ENCODE data around the gene USP31.
A peak's percentile ranks its signal among the peaks of the same experiment; 100 is the strongest.

The USP31 gene, protein sequence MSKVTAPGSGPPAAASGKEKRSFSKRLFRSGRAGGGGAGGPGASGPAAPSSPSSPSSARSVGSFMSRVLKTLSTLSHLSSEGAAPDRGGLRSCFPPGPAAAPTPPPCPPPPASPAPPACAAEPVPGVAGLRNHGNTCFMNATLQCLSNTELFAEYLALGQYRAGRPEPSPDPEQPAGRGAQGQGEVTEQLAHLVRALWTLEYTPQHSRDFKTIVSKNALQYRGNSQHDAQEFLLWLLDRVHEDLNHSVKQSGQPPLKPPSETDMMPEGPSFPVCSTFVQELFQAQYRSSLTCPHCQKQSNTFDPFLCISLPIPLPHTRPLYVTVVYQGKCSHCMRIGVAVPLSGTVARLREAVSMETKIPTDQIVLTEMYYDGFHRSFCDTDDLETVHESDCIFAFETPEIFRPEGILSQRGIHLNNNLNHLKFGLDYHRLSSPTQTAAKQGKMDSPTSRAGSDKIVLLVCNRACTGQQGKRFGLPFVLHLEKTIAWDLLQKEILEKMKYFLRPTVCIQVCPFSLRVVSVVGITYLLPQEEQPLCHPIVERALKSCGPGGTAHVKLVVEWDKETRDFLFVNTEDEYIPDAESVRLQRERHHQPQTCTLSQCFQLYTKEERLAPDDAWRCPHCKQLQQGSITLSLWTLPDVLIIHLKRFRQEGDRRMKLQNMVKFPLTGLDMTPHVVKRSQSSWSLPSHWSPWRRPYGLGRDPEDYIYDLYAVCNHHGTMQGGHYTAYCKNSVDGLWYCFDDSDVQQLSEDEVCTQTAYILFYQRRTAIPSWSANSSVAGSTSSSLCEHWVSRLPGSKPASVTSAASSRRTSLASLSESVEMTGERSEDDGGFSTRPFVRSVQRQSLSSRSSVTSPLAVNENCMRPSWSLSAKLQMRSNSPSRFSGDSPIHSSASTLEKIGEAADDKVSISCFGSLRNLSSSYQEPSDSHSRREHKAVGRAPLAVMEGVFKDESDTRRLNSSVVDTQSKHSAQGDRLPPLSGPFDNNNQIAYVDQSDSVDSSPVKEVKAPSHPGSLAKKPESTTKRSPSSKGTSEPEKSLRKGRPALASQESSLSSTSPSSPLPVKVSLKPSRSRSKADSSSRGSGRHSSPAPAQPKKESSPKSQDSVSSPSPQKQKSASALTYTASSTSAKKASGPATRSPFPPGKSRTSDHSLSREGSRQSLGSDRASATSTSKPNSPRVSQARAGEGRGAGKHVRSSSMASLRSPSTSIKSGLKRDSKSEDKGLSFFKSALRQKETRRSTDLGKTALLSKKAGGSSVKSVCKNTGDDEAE (N-terminal part only)

DNA sequence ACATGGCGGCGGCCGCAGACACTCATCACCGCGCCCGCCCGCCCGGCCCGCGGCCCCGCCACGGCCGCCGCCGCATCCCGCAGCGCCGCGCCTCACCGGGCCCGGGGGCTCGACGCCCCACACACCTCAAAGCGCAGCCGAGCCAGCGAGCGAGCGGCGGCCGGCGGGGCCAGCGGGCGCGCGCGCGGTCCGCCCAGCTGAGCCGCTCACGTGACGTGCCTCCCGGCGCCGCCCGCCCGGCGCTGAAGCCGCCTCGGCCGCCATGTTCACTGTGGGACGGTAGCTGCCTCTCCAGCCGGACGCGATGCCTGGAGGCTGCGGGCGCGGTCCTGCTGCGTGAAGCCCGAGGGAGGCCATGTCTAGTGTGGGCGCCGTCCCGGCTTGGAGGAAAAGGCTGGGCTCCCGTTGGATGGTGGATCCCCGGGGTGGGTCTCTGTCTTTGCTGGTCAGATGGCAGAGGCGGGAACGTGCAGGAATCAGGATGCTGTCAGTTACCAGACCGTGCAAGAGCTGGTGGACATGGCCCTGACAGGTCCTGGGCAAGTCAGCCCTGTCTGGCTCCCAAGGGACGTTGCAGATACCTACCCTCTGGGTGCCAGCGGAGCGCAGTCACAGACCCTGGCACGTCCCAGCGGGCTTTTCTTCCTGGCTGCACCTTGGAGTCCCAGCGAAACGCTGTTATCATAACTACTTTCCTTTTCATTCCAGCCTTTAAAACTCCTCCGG, at the start of gene USP31:
TSS of gene USP31 (minus strand) at position 186 of the 726 bp plus-strand sequence. CDS start at position 4, 182 bp downstream.
- FAIRE-seq (no peak), DNase-seq (ENCODE audit: low spot score) (peak; percentile 81)

DNA sequence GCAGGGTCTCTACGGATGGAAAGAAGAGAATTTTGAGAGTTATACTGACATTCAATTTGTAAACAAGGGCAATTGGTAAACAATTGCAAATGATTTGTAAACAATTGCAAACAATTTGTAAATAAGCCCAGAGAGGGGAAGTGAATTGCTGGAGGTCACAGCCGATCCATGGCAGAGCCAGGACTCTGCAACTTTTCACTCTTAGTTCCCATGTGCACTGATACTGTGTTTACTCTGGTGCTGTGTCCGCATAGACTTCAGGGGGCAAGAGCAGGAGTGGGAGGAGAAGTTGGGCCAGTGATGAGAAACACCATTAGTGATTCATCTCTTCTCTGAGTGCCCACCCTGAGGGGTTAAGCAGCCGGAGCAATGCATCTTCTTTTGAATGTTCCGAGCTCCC, 47.3 kb upstream of the USP31 start:
- FAIRE-seq = no peak
- DNase-seq (ENCODE audit: low spot score) = no peak

DNA sequence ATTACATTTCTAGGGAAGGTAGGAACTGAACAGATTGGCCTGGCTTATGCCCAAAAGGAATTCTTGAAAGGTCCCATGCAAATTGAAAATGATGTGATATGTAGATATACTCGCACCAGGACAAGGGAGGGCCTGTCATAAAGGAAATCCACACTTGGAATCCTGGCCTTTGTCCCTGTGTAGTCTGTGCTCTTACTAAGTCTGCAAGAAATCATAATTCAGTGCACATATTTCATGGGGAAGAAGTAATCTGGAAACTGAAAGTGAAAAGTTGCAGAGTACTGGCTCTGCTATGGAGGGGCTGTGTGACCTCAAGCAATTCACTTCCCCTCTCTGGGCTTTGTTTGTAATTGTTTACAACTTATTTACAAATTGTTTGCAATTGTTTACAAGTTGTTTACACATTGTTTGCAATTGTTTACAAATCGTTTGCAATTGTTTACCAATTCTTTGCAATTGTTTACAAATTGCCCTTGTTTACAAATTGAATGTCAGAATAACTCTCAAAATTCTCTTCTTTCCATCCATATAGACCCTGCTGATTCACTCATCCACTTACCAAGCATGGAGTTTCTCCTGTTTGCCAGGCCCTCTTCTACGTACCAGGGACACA, 46.2 kb upstream of the USP31 start:
- DNase-seq (ENCODE audit: low spot score) (no peak), FAIRE-seq (no peak)

DNA sequence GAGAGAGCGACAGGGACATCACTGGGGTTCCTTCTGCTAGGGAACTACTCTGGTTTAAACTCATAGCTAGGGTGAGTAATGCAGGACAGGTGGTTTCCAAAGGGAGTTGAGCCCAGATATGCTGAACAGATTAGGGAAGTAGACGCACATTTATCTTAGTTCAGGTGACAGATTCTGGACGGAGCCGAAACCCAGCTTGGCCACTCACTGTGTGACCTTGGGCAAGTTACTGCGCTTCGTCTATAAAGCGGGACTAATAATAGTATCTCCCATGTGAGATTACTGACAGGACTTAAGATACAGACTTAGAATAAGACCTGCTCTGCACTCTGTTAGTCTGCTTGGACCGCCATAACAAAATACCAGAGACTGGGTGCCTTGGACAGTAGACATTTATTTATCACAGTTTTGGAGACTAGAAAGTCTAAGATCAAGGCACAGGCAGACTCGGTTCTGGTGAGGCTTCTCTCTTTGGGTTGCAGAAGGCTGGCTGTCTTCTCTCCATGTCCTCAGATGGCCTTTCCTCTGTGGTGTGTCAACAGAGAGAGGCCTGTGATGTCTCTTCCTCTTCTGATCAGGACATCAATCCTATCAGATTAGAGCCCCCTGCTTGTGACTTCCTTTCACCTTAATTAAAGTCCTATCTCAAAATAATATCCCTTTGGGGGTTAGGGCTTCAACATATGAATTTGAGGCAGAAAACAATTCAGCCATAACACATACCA, 45.4 kb upstream of the USP31 start:
- DNase-seq (ENCODE audit: low spot score) = no peak
- no peak for FAIRE-seq

DNA sequence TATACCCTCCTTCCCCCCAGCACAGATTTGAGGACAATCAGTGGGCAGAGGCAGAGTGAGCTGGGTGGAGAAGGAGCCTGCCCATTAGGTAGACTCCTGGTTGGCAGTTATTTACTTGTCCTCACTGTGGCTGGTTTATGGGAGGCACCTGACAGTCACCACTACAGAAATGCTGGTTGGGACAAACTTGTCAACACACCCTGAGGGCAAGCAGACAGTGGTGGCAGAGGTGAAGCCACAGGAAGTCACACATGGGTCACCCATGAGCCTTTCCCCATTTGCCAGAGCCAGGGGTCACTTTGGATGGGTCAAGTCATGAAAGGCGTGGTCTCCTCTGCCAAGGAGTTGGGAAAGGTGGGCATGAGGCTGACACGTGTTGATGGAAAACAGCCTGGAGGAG, 39.7 kb upstream of the USP31 start:
- DNase-seq (ENCODE audit: low spot score) = no peak

DNA sequence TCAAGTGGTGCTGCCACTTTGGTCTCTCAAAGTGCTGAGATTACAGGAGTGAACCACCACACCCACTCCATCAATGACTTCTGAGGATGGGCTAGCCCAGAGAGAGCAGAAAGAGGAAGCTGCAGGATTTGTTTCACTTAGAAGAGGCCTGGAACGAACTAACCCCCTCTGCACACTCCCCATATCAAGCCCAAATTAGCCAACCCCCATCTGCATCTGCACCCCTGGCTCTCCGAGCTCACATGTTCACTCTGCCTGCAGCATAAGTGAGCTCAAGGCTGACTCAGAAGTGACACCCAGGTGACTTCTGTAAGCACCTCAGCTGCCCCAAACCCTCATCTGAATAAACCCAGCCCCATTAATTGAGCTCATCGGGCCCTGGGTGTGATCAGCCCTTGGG, 38.1 kb upstream of the USP31 start:
- no peak for DNase-seq (ENCODE audit: low spot score)
- no peak for FAIRE-seq

More for the DNA sequence above, 39.7 kb upstream of the USP31 start:
- FAIRE-seq = no peak

DNA sequence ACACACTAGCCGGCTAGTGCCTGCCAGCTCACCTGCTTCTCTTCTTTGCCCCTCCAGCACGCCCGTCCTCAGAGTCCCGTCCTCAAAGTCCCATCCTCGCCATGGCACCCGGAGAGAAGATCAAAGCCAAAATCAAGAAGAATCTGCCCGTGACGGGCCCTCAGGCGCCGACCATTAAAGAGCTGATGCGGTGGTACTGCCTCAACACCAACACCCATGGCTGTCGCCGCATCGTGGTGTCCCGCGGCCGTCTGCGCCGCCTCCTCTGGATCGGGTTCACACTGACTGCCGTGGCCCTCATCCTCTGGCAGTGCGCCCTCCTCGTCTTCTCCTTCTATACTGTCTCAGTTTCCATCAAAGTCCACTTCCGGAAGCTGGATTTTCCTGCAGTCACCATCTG, 36.9 kb upstream of the USP31 start:
- FAIRE-seq = no peak
- no peak for DNase-seq (ENCODE audit: low spot score)

DNA sequence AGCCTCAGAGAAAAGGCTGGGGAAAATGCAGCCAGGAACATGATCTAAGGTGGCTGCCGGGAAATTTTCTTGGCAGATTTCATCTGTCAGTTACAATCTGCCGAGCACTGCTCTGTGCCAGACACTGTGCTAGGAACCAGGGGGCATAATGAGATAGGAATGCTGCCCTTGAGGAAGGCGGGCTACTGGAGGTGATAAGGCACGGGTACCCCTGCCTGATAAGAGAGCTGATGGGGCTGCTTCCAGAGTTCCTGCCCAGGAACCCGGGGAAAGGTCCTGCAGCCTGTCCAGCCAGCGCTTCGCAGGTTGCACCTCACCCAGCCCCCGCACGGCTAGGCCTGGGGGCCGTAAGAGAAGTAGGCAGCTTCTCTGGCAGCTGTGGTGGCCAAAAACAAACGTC, 36.4 kb upstream of the USP31 start:
- DNase-seq (ENCODE audit: low spot score) (no peak), FAIRE-seq (no peak)

DNA sequence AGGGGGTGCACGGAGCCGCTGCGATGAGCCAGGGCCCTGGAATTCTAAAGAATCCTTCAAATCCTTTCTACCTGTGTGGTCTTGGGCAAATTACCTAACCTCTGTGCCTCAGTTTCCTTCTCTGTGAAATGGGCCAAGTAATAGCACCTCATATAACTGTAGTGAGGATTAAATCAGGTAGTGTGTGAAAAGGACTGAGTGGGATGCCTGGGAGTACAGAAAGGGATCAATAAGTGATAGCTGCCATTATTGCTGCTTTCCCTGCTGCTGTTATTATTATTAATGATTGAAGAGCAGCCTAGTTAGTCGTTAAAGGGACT, 34.3 kb upstream of the USP31 start:
- DNase-seq (ENCODE audit: low spot score) (no peak), FAIRE-seq (no peak)

DNA sequence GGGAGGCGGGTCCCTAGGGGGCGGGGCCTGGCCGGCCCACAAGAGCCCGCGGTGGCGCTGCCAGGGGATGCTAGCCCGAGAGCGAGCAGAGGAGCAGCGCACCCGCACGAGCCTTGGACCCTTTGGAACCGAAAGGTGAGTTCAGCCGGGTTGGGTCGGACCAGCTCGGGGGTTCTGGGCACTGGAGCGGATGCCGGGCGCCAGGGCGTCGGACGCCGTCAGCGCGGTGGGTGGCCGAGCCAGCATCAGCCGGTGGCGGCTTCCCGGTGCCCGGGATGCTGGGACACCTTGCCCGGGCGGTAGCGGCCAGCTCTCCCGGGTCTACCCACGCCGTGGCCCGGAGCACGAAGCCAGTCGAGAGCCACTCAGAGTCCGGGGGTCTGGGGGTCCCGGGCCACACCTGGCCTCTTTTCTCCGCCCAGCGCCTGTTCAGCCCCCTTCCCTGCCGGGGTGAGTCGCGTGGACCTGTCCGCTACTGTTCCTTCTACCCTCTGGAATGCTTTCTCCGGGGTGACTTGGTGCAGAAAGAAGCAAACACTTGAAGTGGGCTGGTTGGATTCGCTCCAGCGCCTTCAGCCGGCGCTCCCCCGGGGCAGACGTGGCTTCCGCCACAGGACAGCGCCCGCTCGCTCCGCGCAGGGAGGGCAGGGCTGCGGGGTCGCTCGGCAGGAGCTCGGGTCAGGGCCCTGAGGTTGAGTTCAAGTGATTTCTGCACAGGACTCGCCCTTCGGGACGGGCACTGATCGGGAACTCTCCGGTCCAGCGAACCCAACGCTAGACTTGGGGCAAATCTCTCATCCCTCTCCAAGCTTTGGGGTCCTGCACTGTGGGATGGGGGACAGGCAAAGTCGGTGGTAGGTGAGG, 33.7 kb upstream of the USP31 start, which contains the start of gene SCNN1G:
TSS of gene SCNN1G (plus strand) at position 67 of the 864 bp plus-strand sequence. CDS start 3,527 bp downstream, outside the sequence.
- no peak for DNase-seq (ENCODE audit: low spot score)
- no peak for FAIRE-seq

DNA sequence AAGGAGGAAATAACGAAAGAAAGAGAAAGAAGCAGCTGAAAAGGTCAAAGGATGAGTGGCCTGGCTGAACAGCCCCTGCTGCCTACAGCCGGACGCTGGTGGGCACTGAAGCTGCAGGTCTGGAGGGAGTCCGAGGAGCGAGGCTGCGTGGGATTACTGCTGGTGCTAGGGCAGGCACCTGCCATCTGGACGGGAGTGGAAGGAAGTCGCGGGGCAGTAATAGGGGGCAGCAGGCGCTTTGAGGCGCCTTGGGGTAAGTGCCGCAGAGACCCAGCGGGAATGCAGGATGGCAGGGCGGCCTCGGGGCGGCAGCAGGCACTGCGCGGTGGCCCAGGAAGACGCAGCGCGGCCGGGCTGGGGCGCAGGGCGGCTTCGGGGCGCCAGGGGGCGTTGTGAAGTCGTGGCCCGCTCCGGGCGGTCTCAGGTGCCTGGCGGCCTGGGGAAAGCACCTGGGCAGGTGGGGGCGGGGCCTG, 33.0 kb upstream of the USP31 start:
- FAIRE-seq (no peak), DNase-seq (ENCODE audit: low spot score) (peak; percentile 28)

DNA sequence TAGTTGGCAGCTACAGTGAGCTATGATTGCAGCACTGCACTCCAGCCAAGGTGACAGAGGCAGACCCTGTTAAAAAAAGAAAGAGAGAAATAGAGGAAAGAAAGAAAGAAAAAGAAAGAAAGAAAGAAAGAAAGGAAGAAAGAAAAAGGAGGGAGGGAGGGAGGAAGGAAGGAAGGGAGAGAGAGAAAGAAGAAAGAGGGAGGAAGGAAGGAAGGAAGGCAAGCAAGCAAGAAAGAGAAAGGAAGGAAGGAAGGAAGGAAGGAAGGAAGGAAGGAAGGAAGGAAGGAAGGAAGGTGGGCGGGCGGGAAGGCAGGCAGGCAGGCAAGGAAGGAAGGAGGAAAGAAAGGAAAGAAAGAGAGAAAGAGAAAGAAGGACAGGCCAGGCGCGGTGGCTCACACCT, 32.3 kb upstream of the USP31 start:
- FAIRE-seq = no peak
- no peak for DNase-seq (ENCODE audit: low spot score)

DNA sequence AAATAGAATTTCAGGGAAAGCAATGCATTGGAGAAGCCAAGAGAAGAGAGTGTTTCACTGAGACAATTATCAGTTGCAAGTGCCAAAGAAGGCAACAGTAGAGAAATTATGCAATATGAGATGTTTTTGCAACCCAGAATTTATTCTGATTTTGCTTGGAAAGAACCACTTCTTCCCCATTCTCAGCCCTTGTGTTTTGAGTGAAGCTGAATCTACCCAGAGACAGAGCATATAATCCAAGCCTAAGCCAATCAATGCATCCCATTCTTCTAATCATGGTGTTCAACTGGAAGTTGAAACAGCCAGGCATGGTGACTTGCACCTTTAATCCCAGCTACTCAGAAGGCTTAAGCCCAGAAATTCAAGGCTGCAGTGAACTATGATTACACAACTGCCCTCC, 26.4 kb upstream of the USP31 start:
- no peak for FAIRE-seq

DNA sequence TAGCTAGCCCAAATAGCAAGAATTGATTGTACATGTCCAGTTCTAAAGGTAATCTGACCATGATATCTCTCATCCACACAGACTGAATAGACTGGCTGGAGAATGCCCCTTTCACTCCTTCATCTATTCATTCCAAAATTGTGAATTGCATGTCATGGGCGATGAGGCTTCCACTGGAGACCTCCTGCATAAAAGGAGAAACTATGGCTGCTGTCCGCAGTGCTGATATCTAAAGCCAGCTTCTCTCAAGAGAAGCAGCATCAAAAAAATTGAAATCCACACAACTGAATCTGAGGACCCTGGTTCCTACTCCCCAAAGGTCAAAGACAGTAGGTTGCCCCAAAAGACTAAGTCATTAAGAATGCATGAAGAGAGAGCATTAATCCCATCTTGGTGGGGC, 25.4 kb upstream of the USP31 start:
- DNase-seq (ENCODE audit: low spot score) = no peak

More for the DNA sequence above, 26.4 kb upstream of the USP31 start:
- DNase-seq (ENCODE audit: low spot score) = no peak

DNA sequence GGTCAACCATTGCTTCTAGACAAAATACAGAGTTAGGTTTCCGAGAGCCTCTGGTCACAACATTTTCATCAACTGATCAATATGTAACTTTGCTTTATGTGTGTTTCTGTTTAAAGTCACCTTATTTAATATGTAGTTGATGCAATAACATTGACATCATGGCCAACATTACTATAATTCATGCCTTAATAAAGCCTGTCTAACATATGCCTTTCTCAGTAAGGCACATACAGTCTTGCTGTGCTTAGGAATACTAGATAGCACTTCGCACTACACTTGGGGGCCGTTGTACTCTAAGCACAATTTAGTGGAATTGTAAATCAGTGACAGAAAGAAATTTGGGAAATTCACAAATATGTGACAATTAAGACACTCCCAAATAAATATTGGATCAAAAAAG, 23.7 kb upstream of the USP31 start:
- no peak for DNase-seq (ENCODE audit: low spot score)
- no peak for FAIRE-seq

More for the DNA sequence above, 25.4 kb upstream of the USP31 start:
- no peak for FAIRE-seq

DNA sequence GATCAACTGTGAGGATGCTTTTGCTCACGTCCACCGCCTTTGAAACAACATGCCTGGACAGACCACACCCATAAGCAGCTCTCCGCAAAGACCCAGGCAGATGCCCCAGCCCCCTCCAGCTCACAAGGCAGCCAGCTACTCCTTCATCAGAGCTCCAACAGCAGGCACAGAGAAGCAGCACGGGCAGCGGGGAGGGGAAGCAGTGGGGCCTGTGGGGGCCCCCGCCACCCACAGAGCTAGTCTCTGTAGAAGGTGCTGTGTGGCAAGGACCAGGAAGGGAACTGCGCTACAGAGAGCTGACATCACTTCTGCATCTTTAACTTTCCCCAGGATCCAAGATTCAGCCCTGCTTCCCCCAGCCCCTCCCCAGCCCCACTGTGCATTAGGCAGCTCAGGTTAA, 23.3 kb upstream of the USP31 start:
- no peak for DNase-seq (ENCODE audit: low spot score)
- FAIRE-seq = no peak

DNA sequence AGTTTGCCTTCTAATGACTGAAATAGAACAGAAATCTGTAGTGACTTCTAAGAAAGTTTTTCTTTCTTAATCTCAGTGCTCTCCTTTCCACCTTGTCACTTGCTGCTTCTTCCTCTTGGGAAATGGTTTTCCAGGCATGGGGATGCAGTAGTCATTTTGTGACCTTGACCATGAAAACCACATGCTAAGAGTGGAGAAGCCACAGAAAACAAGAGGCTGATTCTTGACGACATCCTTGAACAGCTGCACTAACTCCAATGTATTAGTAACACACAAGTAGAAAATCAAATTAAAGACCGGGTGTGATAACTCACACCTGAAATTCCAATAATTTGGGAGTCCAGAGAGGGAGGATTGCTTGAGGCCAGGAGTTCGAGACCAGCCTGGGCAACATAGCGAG, 15.5 kb upstream of the USP31 start:
- DNase-seq (ENCODE audit: low spot score) (no peak), FAIRE-seq (no peak)

DNA sequence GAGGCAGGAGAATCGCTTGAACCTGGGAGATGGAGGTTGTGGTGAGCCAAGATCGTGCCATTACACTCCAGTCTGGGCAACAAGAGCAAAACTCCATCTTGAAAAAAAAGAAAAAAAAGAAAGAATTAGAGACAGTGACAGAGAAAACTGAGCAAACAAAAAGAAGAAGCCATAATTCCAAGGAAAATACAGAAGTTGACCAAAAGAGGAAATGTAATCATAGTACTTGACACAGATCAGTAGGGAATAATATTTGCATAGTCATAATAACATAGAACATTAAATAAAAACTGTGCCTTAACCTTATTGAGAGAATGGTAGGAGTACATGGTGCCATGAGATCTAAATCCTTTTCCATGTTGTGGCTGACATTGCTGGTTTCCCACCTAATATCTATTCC, 14.7 kb upstream of the USP31 start:
- FAIRE-seq (no peak), DNase-seq (ENCODE audit: low spot score) (no peak)

DNA sequence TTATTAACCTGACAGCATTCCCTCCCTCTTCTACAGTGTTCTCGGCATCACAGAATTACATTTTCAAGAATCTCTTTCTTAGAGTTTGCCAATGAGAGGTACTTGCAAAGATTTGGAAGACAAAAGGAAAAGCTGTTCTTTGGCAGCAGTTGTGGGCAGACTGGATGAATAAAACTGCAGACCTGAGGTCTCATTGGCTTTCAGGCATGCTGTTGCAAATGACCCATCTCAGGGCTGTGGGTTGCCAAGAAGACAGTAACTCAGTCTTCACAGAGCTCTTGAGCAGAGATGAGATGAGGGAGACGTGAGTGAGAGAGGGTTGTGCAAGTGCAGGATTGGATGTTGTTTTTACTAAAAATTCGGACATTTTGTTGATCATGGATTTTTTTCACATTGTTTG, 11.3 kb upstream of the USP31 start:
- FAIRE-seq = no peak
- DNase-seq (ENCODE audit: low spot score) = no peak
